ENCODE measurements around the gene CLRN3. TPM values are rescaled to one million over a fixed set of nuclear protein-coding genes. Genes with fewer than 3 reads are reported as not detected.
A peak's percentile ranks its signal among the peaks of the same experiment; 100 is the strongest.

CLRN3 gene
- total and polyA plus RNA-seq, 2 donors (not counting 1 experiment from before 2014, with no cell fraction given): not detected

- Histone ChIP-seq H3K4me2 (ENCODE audit: extremely low read depth, insufficient read depth, low read length) (no peak overlapping the region), H3K27me3 (ENCODE audit: control insufficient read depth, insufficient read depth, low read length) (no peaks in the 10 kb centered on the region), H3K9me3 (ENCODE audit: control insufficient read depth, insufficient read depth, low read depth, low read length) (no peaks in the 10 kb centered on the region), H3K27ac (ENCODE audit: insufficient read depth, low read length) (no peak overlapping the region), H3K4me1 (ENCODE audit: control insufficient read depth, extremely low read depth, insufficient read depth, low read length) (no peaks in the 10 kb centered on the region), H2AFZ (ENCODE audit: low read length) (no peak overlapping the region), H3K36me3 (ENCODE audit: control insufficient read depth, insufficient read depth, low read length) (no peaks in the 10 kb centered on the region), H3K79me2 (ENCODE audit: control insufficient read depth, insufficient read depth, low read length) (no peaks in the 10 kb centered on the region), H3K9ac (ENCODE audit: insufficient read depth, low read length) (no peak overlapping the region), H4K20me1 (ENCODE audit: control insufficient read depth, extremely low read depth, insufficient read depth, low read length) (no peaks in the 10 kb centered on the region), H3K4me3 (replicated peaks in 1 of 4; ENCODE audit: control extremely low read depth in 1 of 4, insufficient read depth in 1 of 4, low read depth in 3 of 4, low read length in 4 of 4) (no peak overlapping the region)
- TF ChIP-seq CTCF (conservative IDR thresholded peaks at IDR 0.05 in 1 of 2, IDR thresholded peaks at IDR 0.05 in 1 of 2; ENCODE audit: low read depth in 1 of 2, low read length in 2 of 2) (no peak), EZH2 (IDR thresholded peaks at IDR 0.05; ENCODE audit: low read length, missing control alignments) (no peak)
- peak in 1 of 2 donors; percentile 48 for DNase-seq (ENCODE audit: low read depth in 2 of 2)
Measured at GRCh38 chr10:127894146-127894545, 1.4 kb upstream of the CLRN3 start.

- no peaks in the 10 kb centered on the region for H3K36me3 ChIP-seq (ENCODE audit: control insufficient read depth, insufficient read depth, low read length)
- no peak overlapping the region for H3K4me3 ChIP-seq (replicated peaks in 1 of 4; ENCODE audit: control extremely low read depth in 1 of 4, insufficient read depth in 1 of 4, low read depth in 3 of 4, low read length in 4 of 4)
- TF ChIP-seq CTCF (conservative IDR thresholded peaks at IDR 0.05 in 1 of 2, IDR thresholded peaks at IDR 0.05 in 1 of 2; ENCODE audit: low read depth in 1 of 2, low read length in 2 of 2) (no peak), EZH2 (IDR thresholded peaks at IDR 0.05; ENCODE audit: low read length, missing control alignments) (no peak)
- DNase-seq (ENCODE audit: low read depth in 2 of 2): no peak
- H2AFZ ChIP-seq (ENCODE audit: low read length): no peak overlapping the region
- H3K9me3 ChIP-seq (ENCODE audit: control insufficient read depth, insufficient read depth, low read depth, low read length): no peaks in the 10 kb centered on the region
- no peaks in the 10 kb centered on the region for H3K27me3 ChIP-seq (ENCODE audit: control insufficient read depth, insufficient read depth, low read length)
- H3K4me2 ChIP-seq (ENCODE audit: extremely low read depth, insufficient read depth, low read length): no peak overlapping the region
- no peaks in the 10 kb centered on the region for H3K79me2 ChIP-seq (ENCODE audit: control insufficient read depth, insufficient read depth, low read length)
- H3K27ac ChIP-seq (ENCODE audit: insufficient read depth, low read length): no peak overlapping the region
- H3K9ac ChIP-seq (ENCODE audit: insufficient read depth, low read length): no peak overlapping the region
- H4K20me1 ChIP-seq (ENCODE audit: control insufficient read depth, extremely low read depth, insufficient read depth, low read length): no peaks in the 10 kb centered on the region
- H3K4me1 ChIP-seq (ENCODE audit: control insufficient read depth, extremely low read depth, insufficient read depth, low read length): no peaks in the 10 kb centered on the region
Measured at GRCh38 chr10:127890832-127891334, 1.9 kb downstream of the CLRN3 start.

GRCh38 chr10:127890216-127890615, 2.5 kb downstream of the CLRN3 start:
- Histone ChIP-seq H2AFZ (ENCODE audit: low read length) (no peak overlapping the region), H3K79me2 (ENCODE audit: control insufficient read depth, insufficient read depth, low read length) (no peaks in the 10 kb centered on the region), H4K20me1 (ENCODE audit: control insufficient read depth, extremely low read depth, insufficient read depth, low read length) (no peaks in the 10 kb centered on the region)

More at GRCh38 chr10:127890216-127890615, 2.5 kb downstream of the CLRN3 start:
- no peaks in the 10 kb centered on the region for H3K9me3 ChIP-seq (ENCODE audit: control insufficient read depth, insufficient read depth, low read depth, low read length)
- H3K27ac ChIP-seq (ENCODE audit: insufficient read depth, low read length): no peak overlapping the region
- DNase-seq (ENCODE audit: low read depth in 2 of 2): no peak
- H3K36me3 ChIP-seq (ENCODE audit: control insufficient read depth, insufficient read depth, low read length): no peaks in the 10 kb centered on the region
- no peaks in the 10 kb centered on the region for H3K27me3 ChIP-seq (ENCODE audit: control insufficient read depth, insufficient read depth, low read length)
- no peak overlapping the region for H3K4me2 ChIP-seq (ENCODE audit: extremely low read depth, insufficient read depth, low read length)
- TF ChIP-seq EZH2 (IDR thresholded peaks at IDR 0.05; ENCODE audit: low read length, missing control alignments): no peak
- TF ChIP-seq CTCF (conservative IDR thresholded peaks at IDR 0.05 in 1 of 2, IDR thresholded peaks at IDR 0.05 in 1 of 2; ENCODE audit: low read depth in 1 of 2, low read length in 2 of 2): no peak
- H3K4me1 ChIP-seq (ENCODE audit: control insufficient read depth, extremely low read depth, insufficient read depth, low read length): no peaks in the 10 kb centered on the region
- no peak overlapping the region for H3K9ac ChIP-seq (ENCODE audit: insufficient read depth, low read length)
- H3K4me3 ChIP-seq (replicated peaks in 1 of 4; ENCODE audit: control extremely low read depth in 1 of 4, insufficient read depth in 1 of 4, low read depth in 3 of 4, low read length in 4 of 4): no peak overlapping the region
